Neural cell (in vitro differentiated cells): ENCODE data around the gene LAIR1.

Experiments used
- CTCF ChIP-seq: fragments of 450-650 bp; IDR thresholded peaks from 2 replicates; pipeline ENCODE4 v1.5.1; 2014; ENCODE audit warnings: antibody characterized with exemption, mild to moderate bottlenecking, moderate library complexity; ENCODE audit not compliant: poor library complexity, severe bottlenecking
- MXI1 ChIP-seq: fragments of 450-650 bp; conservative IDR thresholded peaks from 2 replicates; pipeline ENCODE4 v1.6.1; 2014; ENCODE audit warnings: antibody characterized with exemption, mild to moderate bottlenecking; ENCODE audit not compliant: poor library complexity, severe bottlenecking
- REST ChIP-seq: IDR thresholded peaks from 2 replicates; pipeline ENCODE4 v1.6.1; 2012; ENCODE audit warnings: borderline replicate concordance
- TAF1 ChIP-seq: IDR thresholded peaks from 2 replicates; pipeline ENCODE4 v1.6.1; 2012; ENCODE audit warnings: low read depth

GRCh38 chr19:54369082-54369687 is 4.5 kb upstream of the LAIR1 start:
- TF ChIP-seq MXI1: no peak
- no peak for TF ChIP-seq REST
- no peak for TF ChIP-seq TAF1
- no peak for TF ChIP-seq CTCF
